ENCODE data around the gene VWA5B2.

The VWA5B2 gene

DNA sequence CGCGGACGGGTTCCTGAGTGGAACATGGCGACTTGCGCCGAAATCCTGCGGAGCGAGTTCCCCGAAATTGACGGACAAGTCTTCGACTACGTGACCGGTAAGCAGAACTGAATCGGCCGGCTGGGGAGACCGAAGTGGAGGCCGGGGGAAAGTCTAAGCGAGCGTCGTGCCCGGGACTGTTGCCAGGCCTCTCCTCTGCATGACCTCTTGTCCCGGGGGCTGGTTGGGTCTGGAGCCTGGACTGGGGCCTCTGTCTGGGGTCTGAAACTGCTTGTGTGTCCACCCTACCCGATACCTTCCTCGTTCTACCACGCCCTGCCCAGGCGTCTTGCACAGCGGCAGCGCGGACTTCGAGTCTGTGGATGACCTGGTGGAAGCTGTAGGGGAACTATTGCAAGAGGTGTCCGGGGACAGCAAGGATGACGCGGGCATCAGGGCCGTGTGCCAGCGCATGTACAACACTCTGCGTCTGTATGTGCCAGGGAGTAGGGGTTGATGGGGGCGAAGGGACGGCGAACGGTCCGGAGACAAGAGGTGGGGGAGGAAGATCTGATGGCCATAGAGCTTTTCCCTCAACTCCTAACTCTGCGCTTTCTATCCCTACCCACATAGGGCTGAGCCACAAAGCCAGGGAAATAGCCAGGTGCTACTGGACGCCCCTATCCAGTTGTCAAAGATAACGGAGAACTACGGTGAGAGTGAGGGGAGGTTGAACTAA lies 43.0 kb upstream of the VWA5B2 start, which contains the start of gene ABCF3:
ABCF3 (plus strand) TSS at position 16 of the 718 bp plus-strand sequence; CDS start at position 25, 9 bp downstream.
- TF ChIP-seq, protein P1, sequence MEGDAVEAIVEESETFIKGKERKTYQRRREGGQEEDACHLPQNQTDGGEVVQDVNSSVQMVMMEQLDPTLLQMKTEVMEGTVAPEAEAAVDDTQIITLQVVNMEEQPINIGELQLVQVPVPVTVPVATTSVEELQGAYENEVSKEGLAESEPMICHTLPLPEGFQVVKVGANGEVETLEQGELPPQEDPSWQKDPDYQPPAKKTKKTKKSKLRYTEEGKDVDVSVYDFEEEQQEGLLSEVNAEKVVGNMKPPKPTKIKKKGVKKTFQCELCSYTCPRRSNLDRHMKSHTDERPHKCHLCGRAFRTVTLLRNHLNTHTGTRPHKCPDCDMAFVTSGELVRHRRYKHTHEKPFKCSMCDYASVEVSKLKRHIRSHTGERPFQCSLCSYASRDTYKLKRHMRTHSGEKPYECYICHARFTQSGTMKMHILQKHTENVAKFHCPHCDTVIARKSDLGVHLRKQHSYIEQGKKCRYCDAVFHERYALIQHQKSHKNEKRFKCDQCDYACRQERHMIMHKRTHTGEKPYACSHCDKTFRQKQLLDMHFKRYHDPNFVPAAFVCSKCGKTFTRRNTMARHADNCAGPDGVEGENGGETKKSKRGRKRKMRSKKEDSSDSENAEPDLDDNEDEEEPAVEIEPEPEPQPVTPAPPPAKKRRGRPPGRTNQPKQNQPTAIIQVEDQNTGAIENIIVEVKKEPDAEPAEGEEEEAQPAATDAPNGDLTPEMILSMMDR (conservative IDR thresholded peaks at IDR 0.05), result no peak
- TF ChIP-seq ZFX (IDR thresholded peaks at IDR 0.05), result peak; percentile 52; the same call in 1 of the 2 replicates
- peak within 1 kb of the TSS; percentile 97 for H3K27ac ChIP-seq

DNA sequence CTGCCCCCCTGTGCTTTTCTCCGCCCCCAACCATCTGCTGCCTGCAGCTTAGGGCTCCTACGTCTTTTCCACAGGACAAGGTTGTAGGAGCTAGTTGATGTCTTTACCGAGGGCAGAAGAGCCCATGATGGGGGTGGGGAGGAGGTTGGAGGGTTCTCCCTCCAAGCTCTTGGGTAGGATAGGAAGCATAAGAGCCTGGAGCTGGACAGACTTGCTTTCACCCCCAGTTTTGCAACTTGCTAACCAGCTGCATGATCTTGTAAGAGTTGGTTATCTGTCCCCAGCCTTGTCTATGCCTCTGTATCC lies 42.5 kb upstream of the VWA5B2 start:
- TF ChIP-seq, protein P1 (conservative IDR thresholded peaks at IDR 0.05), result no peak
- no peak for TF ChIP-seq ZFX (IDR thresholded peaks at IDR 0.05)
- H3K27ac ChIP-seq, result peak overlapping the region; percentile 97

DNA sequence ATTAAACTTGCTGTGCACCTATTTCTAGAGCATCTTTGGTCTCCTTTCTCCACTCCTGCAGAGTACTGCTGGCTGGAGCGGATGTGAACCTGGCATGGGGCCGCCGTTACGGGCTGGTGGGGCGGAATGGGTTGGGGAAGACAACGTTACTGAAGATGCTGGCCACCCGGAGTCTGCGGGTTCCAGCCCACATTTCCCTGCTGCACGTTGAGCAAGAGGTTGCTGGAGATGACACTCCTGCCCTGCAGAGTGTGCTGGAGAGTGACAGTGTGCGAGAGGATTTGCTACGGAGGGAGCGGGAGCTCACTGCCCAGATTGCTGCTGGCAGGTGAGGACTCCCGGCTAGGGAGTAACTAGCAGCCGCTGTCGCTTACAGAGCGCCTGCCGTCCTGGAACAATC lies 41.3 kb upstream of the VWA5B2 start:
- H3K27ac ChIP-seq, result no peak overlapping the region
- TF ChIP-seq, protein P1 (conservative IDR thresholded peaks at IDR 0.05), result no peak
- TF ChIP-seq ZFX (IDR thresholded peaks at IDR 0.05), result no peak

DNA sequence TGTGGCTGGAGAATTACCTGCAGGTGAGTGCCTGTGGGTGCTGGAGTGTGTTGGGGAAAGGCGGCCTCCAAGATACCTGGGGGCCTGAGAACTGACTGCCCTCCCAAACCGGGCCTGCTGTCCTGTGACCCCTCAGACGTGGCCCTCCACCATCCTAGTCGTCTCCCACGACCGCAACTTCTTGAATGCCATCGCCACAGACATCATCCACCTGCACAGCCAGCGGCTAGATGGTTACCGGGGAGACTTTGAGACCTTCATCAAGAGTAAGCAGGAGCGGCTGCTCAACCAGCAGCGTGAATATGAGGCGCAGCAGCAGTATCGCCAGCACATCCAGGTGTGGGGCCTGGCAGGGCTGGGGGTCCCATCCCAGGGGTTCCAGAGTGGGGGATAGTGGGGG lies 40.0 kb upstream of the VWA5B2 start:
- TF ChIP-seq, protein P1 (conservative IDR thresholded peaks at IDR 0.05), result no peak
- TF ChIP-seq ZFX (IDR thresholded peaks at IDR 0.05), result no peak
- no peak overlapping the region for H3K27ac ChIP-seq

DNA sequence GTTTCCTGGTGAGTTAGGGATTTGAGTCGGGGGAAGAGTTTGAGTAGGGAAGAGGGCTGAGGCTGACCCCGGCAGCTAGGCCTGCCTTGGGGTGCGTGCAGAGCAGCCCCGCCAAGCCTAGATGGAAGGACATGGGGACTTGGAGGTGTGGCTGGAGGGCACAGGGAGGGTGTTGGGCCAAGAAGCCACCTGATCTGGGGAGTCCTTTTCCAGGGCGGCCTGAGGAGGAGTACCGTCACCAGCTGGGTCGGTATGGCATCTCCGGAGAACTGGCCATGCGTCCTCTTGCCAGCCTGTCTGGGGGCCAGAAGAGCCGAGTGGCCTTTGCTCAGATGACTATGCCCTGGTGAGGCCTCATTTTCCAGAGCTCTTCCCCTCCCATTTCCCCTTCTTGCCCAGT lies 36.5 kb upstream of the VWA5B2 start:
- TF ChIP-seq, protein P1 (conservative IDR thresholded peaks at IDR 0.05), result no peak
- TF ChIP-seq ZFX (IDR thresholded peaks at IDR 0.05), result no peak
- H3K27ac ChIP-seq, result no peak overlapping the region

DNA sequence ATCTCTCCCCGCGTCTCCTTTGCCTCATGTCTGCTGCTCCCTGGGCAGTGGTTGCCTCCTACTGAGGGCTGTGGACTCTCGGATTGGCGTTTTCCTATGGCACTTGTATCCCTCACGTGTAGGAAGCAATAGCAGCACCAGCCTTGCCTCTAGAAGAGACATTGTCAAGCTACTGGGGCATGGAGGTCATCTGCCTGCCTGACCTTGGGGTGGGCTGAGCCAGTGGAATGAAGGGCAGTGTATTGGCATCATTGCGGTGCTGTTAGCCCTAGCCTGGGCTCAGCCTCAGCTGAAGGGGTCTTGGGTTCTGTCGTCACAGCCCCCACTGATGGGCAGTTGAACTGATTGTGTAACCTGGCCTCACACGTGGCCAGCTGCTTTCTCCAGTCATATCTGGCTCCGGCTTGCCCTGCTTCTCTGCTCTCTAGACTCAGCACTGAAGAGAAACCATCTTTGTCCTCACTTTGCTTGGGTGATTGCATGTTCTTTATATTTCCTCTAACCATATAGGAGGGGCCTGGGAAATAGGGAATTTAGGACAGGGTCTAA lies 35.3 kb upstream of the VWA5B2 start:
- TF ChIP-seq ZFX (IDR thresholded peaks at IDR 0.05), result no peak
- TF ChIP-seq, protein P1 (conservative IDR thresholded peaks at IDR 0.05), result no peak
- no peak overlapping the region for H3K27ac ChIP-seq

DNA sequence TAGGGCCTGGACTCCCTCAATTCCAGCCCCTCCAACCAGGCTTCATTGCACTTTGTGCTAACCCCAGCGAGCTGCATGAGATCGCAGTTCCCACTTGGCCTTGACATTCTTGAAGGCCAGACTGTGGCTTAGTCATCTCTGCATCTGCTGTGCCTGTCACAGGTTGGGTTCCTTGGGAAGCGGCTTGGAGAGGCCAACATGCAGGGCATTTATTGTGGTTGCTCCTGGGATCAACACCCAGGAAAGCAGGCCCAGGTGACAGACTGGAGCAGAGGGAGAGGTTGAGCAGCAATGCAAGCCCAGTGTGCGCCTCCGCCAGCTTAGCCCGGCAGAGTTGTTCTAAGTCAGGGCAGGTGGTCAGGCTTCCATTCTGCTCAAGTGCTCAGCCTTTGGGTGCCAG lies 32.8 kb upstream of the VWA5B2 start:
- H3K27ac ChIP-seq, result no peak overlapping the region
- TF ChIP-seq ZFX (IDR thresholded peaks at IDR 0.05), result no peak
- TF ChIP-seq, protein P1 (conservative IDR thresholded peaks at IDR 0.05), result no peak
